ENCODE measurements around the gene PLEKHM1. TPM values are rescaled to one million over a fixed set of nuclear protein-coding genes. Genes with fewer than 3 reads are reported as not detected.
"Not testable (repeated sequence)": the region's sequence is repeated elsewhere in the genome, so short reads cannot be mapped to it uniquely, and the experiment has no call there.

The PLEKHM1 gene
- total RNA-seq: 71.9 TPM

GRCh38 chr17:45490615-45491433 is at the start of gene PLEKHM1:
PLEKHM1 (minus strand) TSS chr17:45490721; CDS start chr17:45482484, 8,237 bp downstream.
- DNase-seq (ENCODE audit: low spot score): peak; percentile 84

GRCh38 chr17:45538168-45538567 is 47.6 kb upstream of the PLEKHM1 start:
- not testable (repeated sequence) for DNase-seq (ENCODE audit: low spot score)

GRCh38 chr17:45506072-45506471 is 15.6 kb upstream of the PLEKHM1 start:
- not testable (repeated sequence) for DNase-seq (ENCODE audit: low spot score)

GRCh38 chr17:45505183-45505582 is 14.7 kb upstream of the PLEKHM1 start:
- DNase-seq (ENCODE audit: low spot score): not testable (repeated sequence)

- not testable (repeated sequence) for DNase-seq (ENCODE audit: low spot score)
Observed at GRCh38 chr17:45501092-45501707, 10.7 kb upstream of the PLEKHM1 start.

- DNase-seq (ENCODE audit: low spot score): not testable (repeated sequence)
Observed at GRCh38 chr17:45500478-45500877, 10.0 kb upstream of the PLEKHM1 start.

GRCh38 chr17:45499208-45499607 is 8.7 kb upstream of the PLEKHM1 start:
- DNase-seq (ENCODE audit: low spot score): not testable (repeated sequence)

DNA sequence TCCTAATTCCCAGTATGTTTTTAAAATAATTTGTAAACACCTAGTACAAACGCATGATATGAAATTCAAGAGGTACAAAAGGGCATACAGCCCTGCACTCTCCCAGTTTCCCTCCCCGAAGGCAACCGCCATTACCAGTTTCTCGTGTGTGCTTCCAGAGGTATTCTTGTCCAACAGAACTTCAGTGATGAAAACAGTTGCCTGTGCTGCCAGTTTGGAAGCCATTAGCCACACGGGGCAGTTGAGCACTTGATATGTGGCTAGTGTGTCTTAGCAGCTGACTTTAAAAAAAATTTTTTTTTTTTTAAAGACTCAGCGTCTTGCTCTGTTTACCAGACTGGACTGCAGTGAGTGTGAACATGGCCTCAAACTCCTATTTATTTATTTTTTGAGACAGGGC is 7.9 kb upstream of the PLEKHM1 start:
- DNase-seq (ENCODE audit: low spot score): not testable (repeated sequence)

DNA sequence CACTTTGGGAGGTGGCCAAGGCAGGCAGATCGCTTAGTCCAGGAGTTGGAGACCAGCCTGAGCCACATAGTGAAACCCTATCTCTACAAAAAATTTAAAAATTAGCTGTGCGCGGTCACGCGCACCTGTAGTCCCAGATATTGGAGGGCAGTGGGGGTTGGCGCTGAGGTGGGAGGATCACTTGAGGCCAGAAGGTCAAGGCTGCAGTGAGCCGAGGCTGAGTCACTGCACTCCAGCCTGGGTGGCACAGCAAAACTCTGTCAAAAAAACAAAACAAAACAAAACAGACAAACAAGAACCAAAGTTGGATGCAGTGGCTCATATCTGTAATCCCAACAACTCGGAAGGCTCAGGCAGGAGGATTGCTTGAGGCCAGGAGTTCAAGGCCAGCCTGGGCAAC is 6.9 kb upstream of the PLEKHM1 start:
- DNase-seq (ENCODE audit: low spot score): not testable (repeated sequence)

DNA sequence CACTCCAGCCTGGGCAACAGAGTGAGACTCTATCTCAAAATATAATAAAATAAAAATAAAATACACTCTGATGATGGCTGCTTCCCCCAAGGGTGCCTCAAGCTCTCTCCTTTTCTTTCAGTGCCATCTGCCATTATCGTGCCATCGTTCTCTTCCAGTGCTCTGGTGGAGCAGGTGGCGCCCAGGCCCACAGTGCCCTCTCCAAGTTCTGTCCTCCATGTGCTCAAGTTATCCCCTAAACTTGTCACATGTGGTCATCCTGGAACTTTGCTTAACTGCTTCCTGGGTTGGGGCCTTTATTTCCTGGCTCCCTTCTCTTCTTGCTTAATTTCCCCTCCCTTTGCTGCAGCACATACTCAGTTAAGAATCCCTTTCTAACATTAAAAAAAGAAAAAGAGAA is 6.0 kb upstream of the PLEKHM1 start:
- not testable (repeated sequence) for DNase-seq (ENCODE audit: low spot score)

DNA sequence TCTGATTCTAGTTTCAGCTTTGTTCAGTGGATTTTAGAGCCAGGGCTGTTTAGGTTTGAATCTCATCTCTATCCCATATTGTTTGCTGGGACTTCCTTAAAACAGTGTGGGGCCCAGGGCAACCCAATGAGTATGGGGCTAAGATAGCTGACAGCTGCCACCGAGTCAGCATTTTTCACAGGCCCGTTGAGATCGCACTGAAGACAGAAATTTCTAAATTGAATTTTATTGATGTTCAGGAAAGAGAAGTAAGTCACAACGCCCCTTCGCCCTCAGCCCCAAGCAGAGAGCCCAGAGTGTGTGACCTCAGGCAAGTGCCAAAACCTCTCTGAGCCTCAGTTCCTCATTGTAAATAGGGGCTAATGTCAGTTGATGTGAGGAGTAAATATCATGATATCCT is 4.0 kb upstream of the PLEKHM1 start:
- not testable (repeated sequence) for DNase-seq (ENCODE audit: low spot score)

DNA sequence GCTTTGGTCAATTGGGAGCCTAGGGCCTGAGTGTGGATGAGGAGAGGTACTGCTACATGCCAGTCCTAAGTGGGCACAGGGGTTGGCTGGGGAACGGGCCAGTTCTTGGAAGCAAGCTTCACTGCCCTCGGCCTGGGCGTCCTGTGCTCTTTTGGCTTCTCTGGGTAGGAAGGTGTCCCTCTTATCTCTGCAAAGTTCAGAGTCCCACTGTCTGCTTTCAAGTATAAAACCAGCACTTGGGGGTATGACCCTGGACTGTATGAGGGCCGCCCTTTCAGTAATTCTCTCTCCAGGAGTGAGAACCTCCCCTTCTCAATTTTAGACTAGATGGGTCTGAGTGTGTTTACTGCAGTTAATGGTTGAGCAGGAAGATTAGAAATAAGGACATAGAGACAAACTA is 1.6 kb upstream of the PLEKHM1 start:
- DNase-seq (ENCODE audit: low spot score): not testable (repeated sequence)

GRCh38 chr17:45490198-45490597 is 323 bp downstream of the PLEKHM1 start:
- not testable (repeated sequence) for DNase-seq (ENCODE audit: low spot score)

GRCh38 chr17:45487704-45488103 is 2.8 kb downstream of the PLEKHM1 start:
- peak; percentile 79 for DNase-seq (ENCODE audit: low spot score)

DNA sequence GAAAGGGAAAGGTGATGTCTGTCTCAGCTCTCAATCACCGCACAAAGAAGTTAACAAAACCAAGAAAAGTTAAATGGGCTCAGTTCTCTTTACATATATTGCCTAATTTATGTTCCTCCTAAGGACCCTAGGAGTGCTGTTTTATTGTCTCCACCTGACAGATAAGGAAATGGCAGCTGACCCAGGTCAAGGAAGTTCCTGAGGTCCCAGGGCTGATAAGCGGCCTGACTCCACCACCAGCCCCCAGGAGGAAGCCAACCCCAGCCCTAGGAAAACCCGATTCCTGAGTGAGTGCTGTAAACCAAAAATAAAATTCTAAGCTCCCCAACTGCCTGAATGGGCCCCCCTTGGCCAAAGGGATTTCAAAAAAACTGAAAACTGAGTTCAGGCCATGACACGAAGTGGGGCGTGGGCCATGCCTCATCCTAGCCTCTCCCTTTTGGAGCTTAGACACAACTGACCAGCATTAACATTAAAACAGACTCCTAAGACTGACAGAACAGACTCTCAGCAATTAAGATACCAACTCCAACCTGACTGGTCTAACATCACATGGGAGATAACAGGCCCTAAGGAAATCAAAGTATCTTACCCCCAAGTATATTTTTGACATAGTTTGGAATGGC is 6.8 kb downstream of the PLEKHM1 start:
- not testable (repeated sequence) for DNase-seq (ENCODE audit: low spot score)

DNA sequence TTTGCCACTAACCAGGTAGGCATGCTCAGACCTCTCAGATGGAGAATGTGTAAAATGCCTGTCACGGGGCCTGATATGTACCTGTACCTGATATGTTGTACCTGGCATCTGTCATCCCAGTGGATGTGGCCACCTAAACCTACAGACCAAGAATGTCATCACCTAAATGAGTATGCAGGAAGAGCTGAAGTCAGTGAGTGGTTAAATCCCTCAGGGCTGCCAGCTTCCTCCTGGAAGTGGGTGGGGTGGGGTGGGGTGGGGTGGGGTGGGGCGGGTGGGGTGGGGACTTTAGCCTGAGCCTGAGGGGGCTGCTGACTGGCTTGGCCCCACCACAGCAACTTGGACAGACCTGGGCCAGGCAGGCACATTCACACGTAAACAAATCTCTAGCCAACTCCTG is 7.3 kb downstream of the PLEKHM1 start:
- not testable (repeated sequence) for DNase-seq (ENCODE audit: low spot score)

- DNase-seq (ENCODE audit: low spot score): not testable (repeated sequence)
Observed at GRCh38 chr17:45482317-45482716, 8.2 kb downstream of the PLEKHM1 start.

- not testable (repeated sequence) for DNase-seq (ENCODE audit: low spot score)
Observed at GRCh38 chr17:45475436-45475835, 15.1 kb downstream of the PLEKHM1 start.

DNA sequence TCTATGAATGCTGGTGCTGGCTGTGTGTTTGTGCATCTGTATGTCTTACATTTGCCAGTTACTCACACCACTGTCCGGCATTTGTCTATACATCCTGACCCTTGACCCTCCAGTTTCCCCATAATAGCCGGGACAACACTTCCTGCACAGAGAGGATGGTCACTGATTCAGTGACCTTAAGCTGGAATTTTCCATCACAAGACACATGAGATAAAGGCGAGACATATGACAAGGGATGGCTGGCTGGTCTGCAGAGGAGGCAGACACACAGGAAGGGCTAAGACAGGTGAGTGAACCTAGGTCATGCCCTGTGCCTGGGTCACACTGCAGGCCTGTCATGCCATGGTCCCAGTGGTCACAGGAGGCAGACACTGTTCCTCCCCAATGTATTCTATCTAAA is 18.3 kb downstream of the PLEKHM1 start:
- DNase-seq (ENCODE audit: low spot score): not testable (repeated sequence)

GRCh38 chr17:45469204-45469563 is 21.3 kb downstream of the PLEKHM1 start:
- not testable (repeated sequence) for DNase-seq (ENCODE audit: low spot score)

GRCh38 chr17:45468293-45469203 is 22.0 kb downstream of the PLEKHM1 start:
- DNase-seq (ENCODE audit: low spot score): not testable (repeated sequence)

All from mucosa of gallbladder (tissue), 1 donor.